Measurements from ENCODE around the gene TNRC6C. TPM values are rescaled to one million over a fixed set of nuclear protein-coding genes. Genes with fewer than 3 reads are reported as not detected.
"Not testable (repeated sequence)": the region's sequence is repeated elsewhere in the genome, so short reads cannot be mapped to it uniquely, and the experiment has no call there.

Gene TNRC6C
- total RNA-seq, 2 experiments from 2014 or later = 10.9 to 15.6 TPM

DNA sequence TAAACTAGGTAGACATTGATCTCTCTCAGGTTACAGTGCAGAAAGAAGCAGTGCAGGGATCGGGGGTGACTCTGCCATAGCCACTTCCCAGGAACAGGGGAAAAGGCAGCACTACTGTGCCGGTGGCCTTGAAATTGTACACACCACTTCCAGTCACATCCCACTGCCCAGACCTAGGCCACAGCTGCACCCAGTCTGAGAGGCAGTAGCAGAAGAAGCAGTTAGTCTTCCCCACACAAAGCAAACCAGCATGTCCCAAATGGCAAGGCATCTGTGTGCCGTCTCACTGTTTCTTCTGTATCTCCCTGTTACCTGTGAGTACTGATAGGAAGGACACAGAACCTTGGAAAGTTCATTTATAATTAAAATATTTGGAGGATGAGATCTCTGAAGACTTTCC is 123.0 kb downstream of the TNRC6C start:
- POLR2A ChIA-PET = no interaction called here
- H3K36me3 Mint-ChIP-seq = peaks cover 11% of the 10 kb centered on the region
- DNase-seq = no peak
- no peaks in the 10 kb centered on the region for H3K9me3 Mint-ChIP-seq
- H3K4me1 Mint-ChIP-seq (ENCODE audit: low read depth) = no peaks in the 10 kb centered on the region
- CTCF ChIA-PET = no interaction called here
- no peak overlapping the region for H3K27ac Mint-ChIP-seq
- intact Hi-C loops (cut with micrococcal nuclease) = no loop called here
- no peaks in the 10 kb centered on the region for H3K27me3 Mint-ChIP-seq
- H3K4me3 Mint-ChIP-seq = no peak overlapping the region

DNA sequence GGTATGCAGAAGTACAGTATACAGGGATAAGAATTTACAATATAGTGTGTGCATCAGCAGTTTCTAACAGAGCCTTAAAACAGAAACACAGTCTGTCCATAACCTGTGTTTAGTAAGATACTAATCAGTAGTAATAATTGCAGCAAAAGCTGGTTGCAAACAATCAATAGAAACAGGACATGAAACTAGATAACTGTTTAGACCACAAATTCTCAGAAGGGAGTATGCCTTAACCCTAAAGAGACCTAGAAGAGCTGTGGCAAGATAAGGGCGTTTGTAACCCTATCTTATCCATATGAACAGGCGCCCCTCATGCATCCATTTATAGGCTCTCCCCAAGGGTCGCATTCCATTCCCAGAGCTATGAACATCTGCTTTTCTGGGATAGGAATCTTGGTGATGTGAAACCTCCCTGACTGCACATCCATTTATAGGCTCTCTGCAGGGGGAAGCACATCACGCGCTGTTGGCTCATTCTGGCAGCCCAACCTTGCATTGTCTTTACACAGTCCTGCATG is 123.9 kb downstream of the TNRC6C start:
- H3K27me3 Mint-ChIP-seq; intact Hi-C loops (cut with micrococcal nuclease); DNase-seq; H3K4me3 Mint-ChIP-seq; H3K9me3 Mint-ChIP-seq; H3K27ac Mint-ChIP-seq; H3K4me1 Mint-ChIP-seq (ENCODE audit: low read depth): not testable (repeated sequence)
- POLR2A ChIA-PET = interaction anchor here (1.0 kb wide), 1 partner anchor 87 kb away, joined by 3 read pairs; no protein-coding TSS in a partner anchor
- H3K36me3 Mint-ChIP-seq = peaks cover 15% of the 10 kb centered on the region
- CTCF ChIA-PET = interaction anchor here (3.4 to 4.4 kb wide), 2 partner anchors 64 to 94 kb away, joined by 44 to 55 read pairs; no protein-coding TSS in a partner anchor

DNA sequence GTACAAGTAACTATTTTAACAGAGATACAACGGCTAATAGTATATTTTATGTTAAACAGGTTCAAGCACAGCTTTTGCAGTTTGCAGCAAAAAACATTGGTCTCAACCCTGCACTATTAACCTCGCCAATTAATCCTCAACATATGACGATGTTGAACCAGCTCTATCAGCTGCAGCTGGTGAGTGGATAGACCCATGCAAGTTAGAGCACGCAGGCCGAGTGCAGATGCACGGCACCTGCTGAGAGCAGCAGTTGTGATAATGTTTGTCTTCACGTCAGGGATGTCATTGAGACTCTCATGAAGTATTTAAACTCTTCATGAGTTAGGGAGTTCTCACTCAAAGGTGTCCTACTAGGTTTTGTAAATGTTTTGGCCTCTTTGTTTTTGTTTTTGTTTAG is 124.5 kb downstream of the TNRC6C start:
- Mint-ChIP-seq H3K4me1 (ENCODE audit: low read depth) (no peaks in the 10 kb centered on the region), H3K9me3 (no peaks in the 10 kb centered on the region), H3K36me3 (peaks cover 19% of the 10 kb centered on the region), H3K27ac (no peak overlapping the region), H3K4me3 (no peak overlapping the region), H3K27me3 (no peaks in the 10 kb centered on the region)
- ChIA-PET POLR2A (interaction anchor here (1.0 kb wide), 1 partner anchor 86 kb away, joined by 3 read pairs; no protein-coding TSS in a partner anchor), CTCF (interaction anchor here (2.9 to 4.4 kb wide), 3 partner anchors 64 to 168 kb away, joined by 27 to 55 read pairs (median 44); no protein-coding TSS in a partner anchor)
- DNase-seq = no peak
- intact Hi-C loops (cut with micrococcal nuclease) = no loop called here

DNA sequence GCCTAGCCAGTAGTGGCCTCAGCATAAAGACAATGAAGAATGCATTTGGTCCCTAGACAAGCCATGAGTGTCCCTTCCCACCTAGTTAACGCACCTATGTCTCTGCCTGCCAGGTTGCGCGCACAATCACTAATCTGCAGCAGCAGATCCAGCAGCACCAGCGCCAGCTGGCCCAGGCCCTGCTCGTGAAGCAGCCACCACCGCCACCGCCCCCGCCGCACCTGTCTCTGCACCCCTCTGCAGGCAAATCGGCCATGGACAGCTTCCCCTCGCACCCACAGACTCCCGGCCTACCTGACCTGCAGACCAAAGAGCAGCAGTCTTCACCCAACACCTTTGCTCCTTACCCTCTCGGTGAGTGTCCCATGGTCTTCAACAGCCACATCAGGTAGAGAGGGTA is 128.2 kb downstream of the TNRC6C start:
- no peak overlapping the region for H3K27ac Mint-ChIP-seq
- POLR2A ChIA-PET = no interaction called here

DNA sequence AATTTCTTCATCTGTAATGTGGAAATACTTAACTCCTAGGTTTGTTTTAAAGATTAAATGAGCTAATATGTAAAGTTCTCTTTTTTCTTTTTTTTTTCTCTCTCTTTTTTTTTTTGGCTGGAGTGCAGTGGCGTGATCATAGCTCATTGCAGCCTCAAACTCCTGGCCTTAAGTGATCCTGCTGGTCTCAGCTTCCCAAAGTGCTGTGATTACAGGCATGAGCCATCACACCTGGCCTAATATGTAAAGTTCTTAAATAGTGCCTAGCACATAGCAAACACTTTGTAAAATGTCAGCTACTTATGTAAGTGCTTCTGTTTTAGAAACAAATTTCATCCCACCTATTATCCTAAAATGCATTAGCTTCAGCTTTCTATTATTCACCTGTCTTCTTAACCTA is 130.0 kb downstream of the TNRC6C start:
- H3K36me3 Mint-ChIP-seq = peaks cover 26% of the 10 kb centered on the region
- CTCF ChIA-PET = interaction anchor here (1.4 to 1.5 kb wide), 2 partner anchors 70 to 88 kb away, joined by 4 to 5 read pairs; no protein-coding TSS in a partner anchor
- no peak for DNase-seq
- POLR2A ChIA-PET = interaction anchor here (0.6 kb wide), 1 partner anchor 87 kb away, joined by 3 read pairs; no protein-coding TSS in a partner anchor
- no peaks in the 10 kb centered on the region for H3K27me3 Mint-ChIP-seq
- no peak overlapping the region for H3K4me3 Mint-ChIP-seq
- intact Hi-C loops (cut with micrococcal nuclease) = no loop called here
- H3K9me3 Mint-ChIP-seq = no peaks in the 10 kb centered on the region
- peaks cover 4% of the 10 kb centered on the region for H3K4me1 Mint-ChIP-seq (ENCODE audit: low read depth)
- no peak overlapping the region for H3K27ac Mint-ChIP-seq

More for the DNA sequence above, 128.2 kb downstream of the TNRC6C start:
- intact Hi-C loops (cut with micrococcal nuclease) = no loop called here
- CTCF ChIA-PET = interaction anchor here (0.6 to 4.4 kb wide), 4 partner anchors 24 to 90 kb away, joined by 3 to 44 read pairs (median 6); no protein-coding TSS in a partner anchor
- Mint-ChIP-seq H3K27me3 (no peaks in the 10 kb centered on the region), H3K4me1 (ENCODE audit: low read depth) (peaks cover 4% of the 10 kb centered on the region), H3K4me3 (no peak overlapping the region), H3K9me3 (no peaks in the 10 kb centered on the region), H3K36me3 (peaks cover 22% of the 10 kb centered on the region)
- DNase-seq = no peak

DNA sequence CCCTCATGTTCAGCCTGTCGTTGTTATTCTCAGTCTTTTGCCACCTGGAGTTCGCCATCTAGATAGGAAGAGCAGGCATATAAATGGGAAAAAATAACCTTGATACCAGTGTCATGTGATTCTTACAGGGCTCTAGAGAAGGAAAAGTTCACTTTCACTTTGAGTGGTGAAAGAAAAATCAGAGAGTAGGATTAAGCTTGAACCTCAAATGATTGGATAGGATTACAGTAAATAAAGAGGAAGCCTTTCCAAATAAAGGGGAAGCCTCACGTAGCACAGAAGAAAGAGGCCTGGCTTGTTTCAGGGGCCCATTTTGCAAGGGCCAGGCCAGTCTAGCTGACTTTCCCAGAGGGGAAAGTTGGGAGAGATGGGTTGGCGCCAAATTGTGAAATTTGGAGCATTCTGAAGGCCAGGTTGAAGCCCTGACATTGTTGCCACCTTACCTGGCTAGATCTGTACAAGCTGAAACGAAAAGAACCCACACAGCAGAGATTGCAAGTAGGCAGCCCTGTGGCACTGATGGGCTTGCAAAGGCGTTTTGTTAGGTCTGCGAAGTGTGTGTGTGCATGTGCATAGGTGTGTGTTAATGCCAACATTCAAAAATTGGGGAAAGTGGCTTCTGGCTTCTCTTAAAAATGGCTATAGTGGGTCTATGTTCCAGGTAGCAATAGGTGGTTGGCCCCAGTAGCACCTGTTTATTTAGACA is 131.2 kb downstream of the TNRC6C start:
- Mint-ChIP-seq H3K4me1 (ENCODE audit: low read depth) (peaks cover 4% of the 10 kb centered on the region), H3K27ac (peak overlapping the region; percentile 44), H3K36me3 (peaks cover 27% of the 10 kb centered on the region), H3K27me3 (no peaks in the 10 kb centered on the region), H3K4me3 (no peak overlapping the region), H3K9me3 (no peaks in the 10 kb centered on the region)
- CTCF ChIA-PET = interaction anchor here (1.4 to 1.5 kb wide), 2 partner anchors 71 to 86 kb away, joined by 4 to 5 read pairs; no protein-coding TSS in a partner anchor
- intact Hi-C loops (cut with micrococcal nuclease) = no loop called here
- no peak for DNase-seq
- POLR2A ChIA-PET = no interaction called here

DNA sequence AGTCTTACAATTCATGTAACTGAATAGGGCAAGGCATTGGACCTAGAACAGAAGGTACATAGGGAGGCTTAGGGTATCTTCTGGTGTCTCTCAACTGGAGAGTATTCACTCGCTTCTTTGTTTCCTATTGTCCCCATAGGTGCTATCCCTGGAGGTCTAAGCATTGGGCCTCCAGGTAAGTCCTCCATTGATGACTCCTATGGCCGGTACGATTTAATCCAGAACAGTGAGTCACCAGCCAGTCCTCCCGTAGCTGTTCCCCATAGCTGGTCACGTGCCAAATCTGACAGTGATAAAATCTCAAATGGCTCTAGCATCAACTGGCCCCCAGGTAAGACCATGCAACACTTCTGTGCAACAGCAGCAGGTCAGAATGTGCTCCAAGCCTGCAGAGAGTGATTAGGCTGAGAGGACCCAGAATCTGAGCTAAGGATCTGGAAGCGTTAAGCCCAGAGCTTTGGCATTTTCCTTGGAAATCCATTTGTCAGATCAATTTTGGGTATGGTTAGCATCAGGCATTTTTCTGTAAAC is 134.4 kb downstream of the TNRC6C start:
- intact Hi-C loops (cut with micrococcal nuclease) = no loop called here
- ChIA-PET CTCF (interaction anchor here (1.2 kb wide), 1 partner anchor 8 kb away, joined by 7 read pairs; no protein-coding TSS in a partner anchor), POLR2A (no interaction called here)
- Mint-ChIP-seq H3K4me1 (ENCODE audit: low read depth) (peaks cover 4% of the 10 kb centered on the region), H3K9me3 (no peaks in the 10 kb centered on the region), H3K27me3 (no peaks in the 10 kb centered on the region), H3K4me3 (no peak overlapping the region), H3K36me3 (peaks cover 21% of the 10 kb centered on the region), H3K27ac (no peak overlapping the region)
- DNase-seq = no peak

DNA sequence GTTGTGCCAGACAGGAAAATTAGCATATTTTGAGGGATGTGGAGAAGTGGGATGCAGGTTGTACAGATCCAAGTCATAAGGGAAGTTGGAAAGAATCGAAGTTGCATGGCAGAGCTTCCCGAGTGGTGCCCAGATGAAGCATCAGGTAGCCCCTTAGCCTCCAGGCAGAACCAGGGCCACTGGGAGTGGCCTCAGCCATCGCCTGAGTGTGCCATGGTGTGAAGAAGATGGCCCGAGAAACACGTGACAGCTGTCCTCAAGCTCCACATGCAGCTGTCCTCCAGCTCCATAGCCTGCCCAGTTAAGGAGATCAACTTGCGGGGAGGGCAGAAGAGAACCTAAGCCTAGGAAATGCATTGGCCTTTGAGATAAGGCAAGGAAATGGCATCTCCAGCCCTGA is 136.5 kb downstream of the TNRC6C start:
- CTCF ChIA-PET = interaction anchor here (1.6 kb wide), 1 partner anchor 10 kb away, joined by 6 read pairs; no protein-coding TSS in a partner anchor
- no peak overlapping the region for H3K4me3 Mint-ChIP-seq

DNA sequence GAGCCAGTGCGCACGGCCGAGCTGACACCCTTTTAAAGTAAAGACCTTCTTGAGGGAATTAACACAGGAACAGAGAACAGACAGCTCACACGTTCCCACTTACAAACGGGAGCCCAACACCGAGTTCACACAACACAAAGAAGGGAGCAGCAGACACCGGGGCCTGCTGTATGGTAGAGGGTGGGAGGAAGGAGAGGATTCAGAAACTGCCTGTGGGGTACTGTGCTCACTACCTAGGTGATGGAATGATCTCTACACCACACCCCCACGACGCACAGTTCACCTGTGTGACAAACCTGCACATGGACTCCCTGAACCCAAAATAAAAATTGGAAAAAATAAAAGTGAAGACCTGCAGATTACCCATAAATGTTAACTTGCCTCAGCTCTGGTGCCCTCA is 137.6 kb downstream of the TNRC6C start:
- ChIA-PET POLR2A (no interaction called here), CTCF (interaction anchor here (1.5 kb wide), 1 partner anchor 11 kb away, joined by 10 read pairs; no protein-coding TSS in a partner anchor)
- Mint-ChIP-seq H3K36me3 (peaks cover 34% of the 10 kb centered on the region), H3K4me1 (ENCODE audit: low read depth) (no peaks in the 10 kb centered on the region), H3K4me3 (no peak overlapping the region), H3K9me3 (no peaks in the 10 kb centered on the region), H3K27me3 (no peaks in the 10 kb centered on the region), H3K27ac (no peak overlapping the region)
- DNase-seq = no peak
- intact Hi-C loops (cut with micrococcal nuclease) = no loop called here

More for the DNA sequence above, 136.5 kb downstream of the TNRC6C start:
- Mint-ChIP-seq H3K4me1 (ENCODE audit: low read depth) (no peaks in the 10 kb centered on the region), H3K36me3 (peaks cover 31% of the 10 kb centered on the region), H3K27me3 (no peaks in the 10 kb centered on the region), H3K27ac (no peak overlapping the region), H3K9me3 (no peaks in the 10 kb centered on the region)
- POLR2A ChIA-PET = no interaction called here
- intact Hi-C loops (cut with micrococcal nuclease) = no loop called here
- DNase-seq = no peak

DNA sequence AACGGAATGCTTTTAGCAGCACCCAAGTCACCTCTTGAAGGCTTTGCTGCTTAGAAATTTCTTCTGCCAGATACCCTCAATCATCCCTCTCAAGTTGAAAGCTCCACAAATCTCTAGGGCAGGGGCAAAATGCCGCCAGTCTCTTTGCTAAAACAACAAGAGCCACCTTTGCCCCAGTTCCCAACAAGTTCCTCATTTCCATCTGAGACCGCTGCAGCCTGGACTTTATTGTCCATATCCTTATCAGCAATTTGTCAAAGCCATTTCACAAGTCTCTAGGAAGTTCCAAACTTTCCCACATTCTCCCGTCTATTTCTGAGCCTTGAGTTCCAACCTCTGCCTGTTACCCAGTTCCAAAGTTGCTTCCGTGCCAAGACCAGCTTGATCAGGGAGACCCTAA is 142.6 kb downstream of the TNRC6C start:
- H3K27ac Mint-ChIP-seq = no peak overlapping the region
- no peak for DNase-seq
- intact Hi-C loops (cut with micrococcal nuclease) = no loop called here
- ChIA-PET CTCF (no interaction called here), POLR2A (no interaction called here)
- H3K36me3 Mint-ChIP-seq = peaks cover 21% of the 10 kb centered on the region
- H3K4me3 Mint-ChIP-seq = no peak overlapping the region
- no peaks in the 10 kb centered on the region for H3K27me3 Mint-ChIP-seq
- no peaks in the 10 kb centered on the region for H3K4me1 Mint-ChIP-seq (ENCODE audit: low read depth)
- no peaks in the 10 kb centered on the region for H3K9me3 Mint-ChIP-seq

DNA sequence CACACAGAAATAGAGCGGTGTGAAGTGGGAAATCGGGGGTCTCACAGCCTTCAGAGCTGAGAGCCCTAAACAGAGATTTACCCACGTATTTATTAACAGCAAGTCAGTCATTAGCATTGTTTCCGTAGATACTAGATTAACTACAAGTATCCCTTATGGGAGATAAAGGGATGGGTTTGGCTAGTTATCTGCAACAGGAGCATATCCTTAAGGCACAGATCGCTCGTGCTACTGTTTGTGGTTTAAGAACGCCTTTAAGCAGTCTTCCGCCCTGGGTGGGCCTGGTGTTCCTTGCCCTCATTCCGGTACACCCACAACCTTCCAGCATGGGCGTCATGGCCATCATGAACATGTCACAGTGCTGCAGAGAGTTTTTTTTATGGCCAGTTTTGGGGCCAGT is 143.0 kb downstream of the TNRC6C start:
- peaks cover 17% of the 10 kb centered on the region for H3K36me3 Mint-ChIP-seq
- intact Hi-C loops (cut with micrococcal nuclease) = no loop called here
- CTCF ChIA-PET = no interaction called here

DNA sequence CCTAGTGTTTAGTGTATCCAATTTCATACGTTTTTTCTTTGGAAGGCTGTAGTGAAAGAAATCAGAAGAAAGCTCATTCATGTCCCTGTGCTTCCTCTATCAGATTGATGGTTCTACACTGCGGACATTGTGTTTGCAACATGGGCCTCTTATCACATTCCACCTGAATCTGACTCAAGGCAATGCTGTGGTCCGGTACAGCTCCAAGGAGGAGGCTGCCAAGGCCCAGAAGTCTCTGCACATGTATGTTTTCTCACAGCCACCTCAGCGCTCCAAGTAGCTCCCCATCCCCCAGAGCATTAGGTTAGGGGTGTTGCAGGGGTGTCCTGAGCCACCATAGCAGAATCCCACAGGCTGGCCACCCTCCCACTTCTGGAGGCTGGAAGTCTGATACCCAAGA is 144.8 kb downstream of the TNRC6C start:
- Mint-ChIP-seq H3K27me3 (no peaks in the 10 kb centered on the region), H3K4me3 (no peak overlapping the region), H3K4me1 (ENCODE audit: low read depth) (peaks cover 12% of the 10 kb centered on the region), H3K36me3 (peaks cover 19% of the 10 kb centered on the region), H3K9me3 (no peaks in the 10 kb centered on the region), H3K27ac (no peak overlapping the region)
- ChIA-PET POLR2A (no interaction called here), CTCF (no interaction called here)
- DNase-seq = no peak
- intact Hi-C loops (cut with micrococcal nuclease) = no loop called here

More for the DNA sequence above, 143.0 kb downstream of the TNRC6C start:
- H3K9me3 Mint-ChIP-seq = no peaks in the 10 kb centered on the region
- POLR2A ChIA-PET = no interaction called here
- no peak for DNase-seq
- H3K27me3 Mint-ChIP-seq = no peaks in the 10 kb centered on the region
- H3K27ac Mint-ChIP-seq = no peak overlapping the region
- no peak overlapping the region for H3K4me3 Mint-ChIP-seq
- no peaks in the 10 kb centered on the region for H3K4me1 Mint-ChIP-seq (ENCODE audit: low read depth)
